Liver (tissue), 3 donors: ENCODE data around the gene SIAH1.

Experiments used
- EGR1 ChIP-seq, 2 donors: IDR thresholded peaks; 2 replicates each; pipeline ENCODE4 v1.6.1; 2016 to 2018; ENCODE audit warnings: antibody characterized with exemption in 2 of 2, low read depth in 2 of 2
- JUND ChIP-seq, 2 donors: IDR thresholded peaks; 2 replicates each; pipeline ENCODE4 v1.6.1; 2016; ENCODE audit warnings: antibody characterized with exemption in 2 of 2
- RAD21 ChIP-seq, 2 donors: IDR thresholded peaks; 2 replicates each; pipeline ENCODE4 v1.6.1; 2016; ENCODE audit warnings: antibody characterized with exemption in 2 of 2, mild to moderate bottlenecking in 2 of 2
- SP1 ChIP-seq: IDR thresholded peaks from 2 replicates; pipeline ENCODE4 v1.6.1; 2018; ENCODE audit warnings: antibody characterized with exemption, mild to moderate bottlenecking
- YY1 ChIP-seq: IDR thresholded peaks from 2 replicates; pipeline ENCODE4 v1.6.1; 2016; ENCODE audit warnings: antibody characterized with exemption, mild to moderate bottlenecking
- TF ChIP-seq, protein P1 (sequence below): fragments of 150-350 bp; IDR thresholded peaks from 2 replicates; pipeline ENCODE4 v1.5.1; 2017; ENCODE audit warnings: improper control_type of control experiment, low read depth, low read length; ENCODE audit not compliant: missing input control
- TF ChIP-seq, protein P2 (sequence below): IDR thresholded peaks from 2 replicates; pipeline ENCODE4 v1.6.1; 2016; ENCODE audit warnings: antibody characterized with exemption
- TF ChIP-seq, protein P3 (sequence below): IDR thresholded peaks from 2 replicates; pipeline ENCODE4 v1.6.1; 2016; ENCODE audit warnings: antibody characterized with exemption, mild to moderate bottlenecking
- donor health status: healthy.
- donor health status: healthy.

DNA sequence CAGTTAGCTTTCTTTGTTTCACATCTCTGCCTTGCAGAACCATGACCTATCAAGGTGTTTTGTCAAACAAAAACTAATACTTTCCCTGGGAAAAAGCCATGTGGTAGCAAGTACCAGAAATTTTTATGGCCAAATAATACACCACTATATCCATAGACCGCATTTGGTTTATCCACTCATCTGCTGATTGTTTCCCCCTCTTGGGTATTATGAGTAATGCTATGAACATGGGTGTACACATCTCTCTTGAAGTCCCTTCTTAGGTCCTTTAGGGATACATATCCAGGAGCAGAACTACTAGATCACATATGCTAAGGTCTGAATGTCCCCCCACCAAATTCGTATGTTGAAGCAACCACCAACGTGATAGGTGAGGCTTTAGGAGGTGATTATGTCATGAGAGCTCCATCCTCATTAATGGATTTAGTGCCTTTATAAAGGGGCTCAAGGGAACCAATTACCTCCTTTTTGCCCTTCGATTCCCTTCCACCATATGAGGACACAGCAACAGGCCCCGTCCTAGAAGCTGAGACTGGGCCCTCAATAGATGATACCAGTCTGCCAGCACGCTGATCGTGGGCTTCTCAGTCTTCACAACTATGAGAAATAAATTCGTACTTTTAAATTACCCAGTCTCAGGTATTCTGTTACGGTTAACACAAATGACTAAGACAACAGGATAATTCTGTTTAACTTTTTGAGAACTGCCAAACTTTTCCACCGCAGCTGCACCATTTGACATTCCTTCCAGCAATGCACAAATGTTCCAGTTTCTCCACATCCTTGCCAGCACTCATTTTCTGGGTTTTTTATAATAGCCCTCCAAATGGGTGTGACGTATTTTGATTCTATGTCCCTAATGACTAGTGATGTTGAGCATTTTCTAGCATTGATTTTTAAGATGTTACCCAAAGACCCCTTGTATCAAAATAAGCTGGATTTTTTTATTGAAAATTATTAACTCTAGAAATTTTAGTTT is 30.0 kb downstream of the SIAH1 start:
- TF ChIP-seq, protein P1, sequence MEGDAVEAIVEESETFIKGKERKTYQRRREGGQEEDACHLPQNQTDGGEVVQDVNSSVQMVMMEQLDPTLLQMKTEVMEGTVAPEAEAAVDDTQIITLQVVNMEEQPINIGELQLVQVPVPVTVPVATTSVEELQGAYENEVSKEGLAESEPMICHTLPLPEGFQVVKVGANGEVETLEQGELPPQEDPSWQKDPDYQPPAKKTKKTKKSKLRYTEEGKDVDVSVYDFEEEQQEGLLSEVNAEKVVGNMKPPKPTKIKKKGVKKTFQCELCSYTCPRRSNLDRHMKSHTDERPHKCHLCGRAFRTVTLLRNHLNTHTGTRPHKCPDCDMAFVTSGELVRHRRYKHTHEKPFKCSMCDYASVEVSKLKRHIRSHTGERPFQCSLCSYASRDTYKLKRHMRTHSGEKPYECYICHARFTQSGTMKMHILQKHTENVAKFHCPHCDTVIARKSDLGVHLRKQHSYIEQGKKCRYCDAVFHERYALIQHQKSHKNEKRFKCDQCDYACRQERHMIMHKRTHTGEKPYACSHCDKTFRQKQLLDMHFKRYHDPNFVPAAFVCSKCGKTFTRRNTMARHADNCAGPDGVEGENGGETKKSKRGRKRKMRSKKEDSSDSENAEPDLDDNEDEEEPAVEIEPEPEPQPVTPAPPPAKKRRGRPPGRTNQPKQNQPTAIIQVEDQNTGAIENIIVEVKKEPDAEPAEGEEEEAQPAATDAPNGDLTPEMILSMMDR: no peak
- no peak for TF ChIP-seq SP1
- TF ChIP-seq JUND (IDR thresholded peaks at IDR 0.05): no peak
- TF ChIP-seq EGR1 (IDR thresholded peaks at IDR 0.05; ENCODE audit: low read depth in 2 of 2): no peak
- TF ChIP-seq, protein P2, sequence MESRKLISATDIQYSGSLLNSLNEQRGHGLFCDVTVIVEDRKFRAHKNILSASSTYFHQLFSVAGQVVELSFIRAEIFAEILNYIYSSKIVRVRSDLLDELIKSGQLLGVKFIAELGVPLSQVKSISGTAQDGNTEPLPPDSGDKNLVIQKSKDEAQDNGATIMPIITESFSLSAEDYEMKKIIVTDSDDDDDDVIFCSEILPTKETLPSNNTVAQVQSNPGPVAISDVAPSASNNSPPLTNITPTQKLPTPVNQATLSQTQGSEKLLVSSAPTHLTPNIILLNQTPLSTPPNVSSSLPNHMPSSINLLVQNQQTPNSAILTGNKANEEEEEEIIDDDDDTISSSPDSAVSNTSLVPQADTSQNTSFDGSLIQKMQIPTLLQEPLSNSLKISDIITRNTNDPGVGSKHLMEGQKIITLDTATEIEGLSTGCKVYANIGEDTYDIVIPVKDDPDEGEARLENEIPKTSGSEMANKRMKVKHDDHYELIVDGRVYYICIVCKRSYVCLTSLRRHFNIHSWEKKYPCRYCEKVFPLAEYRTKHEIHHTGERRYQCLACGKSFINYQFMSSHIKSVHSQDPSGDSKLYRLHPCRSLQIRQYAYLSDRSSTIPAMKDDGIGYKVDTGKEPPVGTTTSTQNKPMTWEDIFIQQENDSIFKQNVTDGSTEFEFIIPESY: no peak
- TF ChIP-seq YY1: no peak
- TF ChIP-seq RAD21 (IDR thresholded peaks at IDR 0.05): no peak
- TF ChIP-seq, protein P3, sequence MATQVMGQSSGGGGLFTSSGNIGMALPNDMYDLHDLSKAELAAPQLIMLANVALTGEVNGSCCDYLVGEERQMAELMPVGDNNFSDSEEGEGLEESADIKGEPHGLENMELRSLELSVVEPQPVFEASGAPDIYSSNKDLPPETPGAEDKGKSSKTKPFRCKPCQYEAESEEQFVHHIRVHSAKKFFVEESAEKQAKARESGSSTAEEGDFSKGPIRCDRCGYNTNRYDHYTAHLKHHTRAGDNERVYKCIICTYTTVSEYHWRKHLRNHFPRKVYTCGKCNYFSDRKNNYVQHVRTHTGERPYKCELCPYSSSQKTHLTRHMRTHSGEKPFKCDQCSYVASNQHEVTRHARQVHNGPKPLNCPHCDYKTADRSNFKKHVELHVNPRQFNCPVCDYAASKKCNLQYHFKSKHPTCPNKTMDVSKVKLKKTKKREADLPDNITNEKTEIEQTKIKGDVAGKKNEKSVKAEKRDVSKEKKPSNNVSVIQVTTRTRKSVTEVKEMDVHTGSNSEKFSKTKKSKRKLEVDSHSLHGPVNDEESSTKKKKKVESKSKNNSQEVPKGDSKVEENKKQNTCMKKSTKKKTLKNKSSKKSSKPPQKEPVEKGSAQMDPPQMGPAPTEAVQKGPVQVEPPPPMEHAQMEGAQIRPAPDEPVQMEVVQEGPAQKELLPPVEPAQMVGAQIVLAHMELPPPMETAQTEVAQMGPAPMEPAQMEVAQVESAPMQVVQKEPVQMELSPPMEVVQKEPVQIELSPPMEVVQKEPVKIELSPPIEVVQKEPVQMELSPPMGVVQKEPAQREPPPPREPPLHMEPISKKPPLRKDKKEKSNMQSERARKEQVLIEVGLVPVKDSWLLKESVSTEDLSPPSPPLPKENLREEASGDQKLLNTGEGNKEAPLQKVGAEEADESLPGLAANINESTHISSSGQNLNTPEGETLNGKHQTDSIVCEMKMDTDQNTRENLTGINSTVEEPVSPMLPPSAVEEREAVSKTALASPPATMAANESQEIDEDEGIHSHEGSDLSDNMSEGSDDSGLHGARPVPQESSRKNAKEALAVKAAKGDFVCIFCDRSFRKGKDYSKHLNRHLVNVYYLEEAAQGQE: no peak
